Cerebellar cortex (tissue), 1 donor: Measurements from ENCODE around the gene HAVCR1.
"Not testable (repeated sequence)": the region's sequence is repeated elsewhere in the genome, so short reads cannot be mapped to it uniquely, and the experiment has no call there.

Source experiments
- DNase-seq: peaks from one replicate; pipeline ENCODE4 v3.0.0-alpha.2; 2015; ENCODE audit warnings: low spot score

HAVCR1 gene

DNA sequence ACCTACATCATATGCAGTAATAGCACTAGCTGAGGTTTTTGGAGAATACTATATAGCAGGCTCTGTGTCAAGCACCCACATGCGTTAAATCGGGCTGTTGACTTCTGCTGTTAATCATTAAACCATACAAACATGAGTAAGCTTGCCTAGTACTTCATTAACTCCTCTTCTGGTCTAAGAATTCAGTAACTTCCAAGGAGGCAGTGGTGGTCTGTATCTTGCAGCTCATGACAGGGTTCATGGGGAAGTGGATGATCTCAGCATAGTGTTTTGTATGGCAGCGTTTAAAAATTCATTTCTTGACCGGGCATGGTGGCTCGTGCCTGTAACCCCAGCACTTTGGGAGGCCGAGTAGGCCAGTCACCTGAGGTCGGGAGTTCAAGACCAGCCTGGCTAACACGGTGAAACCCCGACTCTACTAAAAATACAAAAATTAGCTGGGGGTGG, at the start of gene HAVCR1:
Gene HAVCR1 (minus strand): TSS at position 24 of the 447 bp plus-strand sequence. CDS start 1,173 bp downstream, outside the sequence.
- no peak for DNase-seq

DNA sequence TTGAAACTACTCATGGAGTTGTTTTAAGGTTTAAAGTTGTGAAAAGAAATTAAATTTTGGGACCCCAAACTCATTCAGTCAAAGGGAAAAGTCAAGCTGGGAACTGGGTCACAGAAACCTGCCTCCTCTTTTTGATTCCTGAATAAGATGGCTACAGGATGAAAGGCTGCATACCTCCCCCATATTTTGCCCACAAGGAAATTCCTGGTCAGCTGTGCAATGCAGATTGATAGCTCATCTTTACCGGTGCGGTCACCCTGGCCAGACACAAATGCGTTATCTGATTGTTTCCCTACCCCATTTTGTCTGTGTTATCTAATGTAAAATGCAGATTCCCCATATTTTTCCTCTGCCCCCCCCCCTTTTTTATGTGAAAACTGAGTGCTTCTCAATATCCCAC, 48.6 kb upstream of the HAVCR1 start:
- no peak for DNase-seq

DNA sequence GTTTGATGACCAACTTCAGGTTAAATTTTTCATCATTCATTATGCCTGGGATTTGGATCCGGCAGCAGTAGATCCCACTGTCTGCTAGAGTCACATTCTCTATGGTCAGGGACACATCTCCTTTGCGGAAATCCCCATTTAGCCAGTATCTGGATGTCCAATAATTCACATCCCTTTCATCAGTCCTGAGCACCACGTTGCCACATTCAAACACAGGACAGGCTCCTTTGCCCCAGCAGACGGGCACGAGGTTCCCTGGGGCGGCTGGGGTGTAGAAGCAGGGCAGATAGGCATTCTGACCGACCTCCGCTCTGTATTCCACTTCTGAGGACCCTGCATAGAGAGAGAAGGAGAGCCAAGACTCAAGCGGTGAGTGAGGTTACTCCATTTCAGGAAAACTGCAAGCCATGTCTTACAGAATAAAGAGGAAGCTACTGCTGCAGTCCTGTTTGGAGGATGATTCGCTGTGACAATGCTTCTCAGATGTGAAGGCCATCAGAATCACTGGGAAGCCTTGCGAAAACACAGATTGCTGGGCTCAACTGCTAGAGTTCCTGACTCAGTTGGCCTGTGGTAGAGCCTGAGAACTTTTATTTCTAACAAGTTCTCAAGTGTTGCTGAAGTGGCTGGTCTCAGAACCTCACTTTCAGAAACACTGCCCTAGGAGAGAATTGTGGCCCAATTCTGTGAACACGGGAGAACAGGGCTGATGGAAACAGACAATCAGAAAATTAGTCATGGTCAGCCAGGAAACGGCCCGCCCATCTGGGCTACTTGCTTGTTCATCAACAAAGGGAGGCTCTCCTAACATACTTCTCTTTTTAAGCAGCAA, 47.9 kb upstream of the HAVCR1 start:
- DNase-seq, result no peak

DNA sequence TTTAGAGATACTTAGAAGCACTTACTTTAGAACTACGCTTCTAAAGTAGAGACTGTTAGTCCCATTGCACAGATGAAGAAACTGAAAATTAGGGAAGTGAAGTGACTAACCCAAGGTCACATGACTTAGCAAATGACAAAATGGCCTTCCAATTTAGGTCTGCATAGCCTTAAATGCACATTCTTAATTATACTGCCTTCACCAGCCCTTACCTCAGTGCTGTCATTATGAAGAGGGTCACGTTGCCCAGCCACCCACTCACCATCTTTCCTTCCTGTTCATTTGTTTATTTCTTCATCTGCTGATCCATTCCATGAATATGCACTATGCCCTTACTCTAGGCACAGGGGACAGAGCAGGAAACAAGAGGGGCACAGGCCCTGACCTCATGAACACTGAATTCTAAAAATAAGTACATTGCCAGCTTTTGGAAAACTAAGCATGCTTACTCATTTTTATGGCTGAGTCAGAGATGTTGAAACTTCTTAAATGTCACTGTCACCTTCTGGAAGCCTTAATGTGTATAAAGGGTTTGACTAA, 41.3 kb upstream of the HAVCR1 start:
- no peak for DNase-seq

DNA sequence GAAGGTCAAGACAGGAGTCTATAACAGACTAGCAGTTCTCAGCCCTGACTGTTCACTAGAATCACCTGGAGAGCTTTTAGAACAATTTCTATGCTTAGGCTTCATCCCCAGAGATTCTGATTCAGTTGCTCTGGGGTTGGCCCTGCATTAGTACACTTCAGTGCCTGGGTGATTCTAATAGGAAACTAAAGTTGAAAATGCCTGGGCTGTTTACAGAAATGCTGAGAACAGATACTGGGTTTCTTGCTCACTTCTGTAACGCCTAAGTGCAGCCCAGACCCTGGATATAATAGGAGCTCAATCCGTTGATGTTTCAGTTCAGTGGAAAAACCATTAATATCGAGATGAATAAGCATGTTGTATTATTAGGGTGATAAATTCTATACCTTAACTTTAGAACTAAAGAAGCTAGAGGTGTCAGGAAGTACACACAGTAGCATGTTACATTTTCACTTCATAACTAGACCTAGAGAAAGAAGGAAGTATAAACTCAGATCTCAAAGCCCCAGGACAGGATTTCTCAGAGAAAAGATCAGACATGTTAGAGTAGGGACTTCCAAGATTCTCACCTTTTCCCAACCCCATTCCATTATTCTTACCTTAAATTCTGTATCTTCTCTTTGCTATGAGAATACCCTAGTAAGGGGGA, 29.6 kb upstream of the HAVCR1 start:
- DNase-seq, result no peak

DNA sequence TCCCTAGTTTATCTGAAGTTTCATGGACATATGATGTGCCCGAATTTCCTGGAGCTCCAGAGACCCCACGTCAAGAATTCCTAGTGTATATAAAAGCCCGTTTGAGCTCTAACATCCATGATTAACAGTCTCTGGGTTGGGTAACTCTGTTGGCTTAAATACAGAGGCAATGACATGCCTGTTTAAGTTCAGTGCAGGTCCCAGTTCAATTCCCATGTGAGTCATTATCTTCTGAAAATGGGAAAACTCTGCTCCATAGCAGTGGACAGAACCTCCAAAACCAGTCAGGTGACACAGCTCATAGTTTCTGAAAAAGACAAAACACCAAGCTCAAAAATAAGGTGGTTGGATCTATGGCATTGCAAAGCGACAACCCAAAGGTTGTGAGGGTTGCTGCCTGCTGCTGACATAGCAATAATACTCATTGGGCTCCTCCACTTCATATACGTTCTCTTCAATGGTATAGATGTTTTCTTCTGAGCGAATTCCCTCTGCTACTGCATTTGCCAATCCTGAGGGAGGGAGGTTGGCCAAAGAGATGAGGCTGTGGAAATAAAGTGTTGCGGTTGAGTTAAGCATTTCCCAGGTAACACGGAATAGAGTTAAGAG, 27.9 kb upstream of the HAVCR1 start:
- DNase-seq, result no peak

DNA sequence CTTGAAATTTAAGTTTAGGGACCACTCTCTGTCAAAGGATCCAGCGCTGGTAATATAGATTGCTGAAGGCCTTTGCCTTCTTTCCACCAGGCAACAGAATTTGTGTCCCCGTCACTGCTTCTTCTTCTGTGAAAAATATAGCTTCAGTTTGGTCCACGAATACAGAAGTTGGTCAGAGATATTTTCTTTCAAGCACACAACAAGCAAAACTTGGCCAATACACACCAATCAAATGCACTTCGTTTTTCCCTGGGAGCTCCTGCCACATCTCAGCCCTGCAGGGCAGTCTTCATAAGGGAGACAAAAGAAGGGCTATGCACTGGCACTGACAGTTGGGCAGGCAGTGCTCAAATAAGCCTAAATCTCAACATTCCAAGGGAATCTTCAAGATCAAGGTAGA, 27.0 kb upstream of the HAVCR1 start:
- no peak for DNase-seq

DNA sequence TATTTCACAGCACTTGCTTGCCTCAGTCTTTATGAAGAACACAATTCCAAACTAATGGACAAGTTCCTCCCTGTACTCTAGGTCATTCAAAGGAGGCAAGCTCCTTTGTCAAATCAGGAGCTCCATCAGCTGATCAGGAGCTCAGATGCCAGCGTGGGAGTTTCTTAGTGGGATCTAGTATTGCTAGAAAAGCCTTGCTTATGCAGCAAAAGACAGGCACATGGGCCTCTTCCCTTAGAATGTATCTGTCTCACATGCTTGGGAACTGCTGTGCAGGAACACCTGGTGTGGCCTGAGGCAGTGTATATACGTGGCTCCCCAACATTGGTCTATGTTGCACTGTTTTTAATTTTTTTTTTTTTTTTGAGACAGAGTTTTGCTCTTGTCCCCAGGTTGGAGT, 21.4 kb upstream of the HAVCR1 start:
- no peak for DNase-seq

DNA sequence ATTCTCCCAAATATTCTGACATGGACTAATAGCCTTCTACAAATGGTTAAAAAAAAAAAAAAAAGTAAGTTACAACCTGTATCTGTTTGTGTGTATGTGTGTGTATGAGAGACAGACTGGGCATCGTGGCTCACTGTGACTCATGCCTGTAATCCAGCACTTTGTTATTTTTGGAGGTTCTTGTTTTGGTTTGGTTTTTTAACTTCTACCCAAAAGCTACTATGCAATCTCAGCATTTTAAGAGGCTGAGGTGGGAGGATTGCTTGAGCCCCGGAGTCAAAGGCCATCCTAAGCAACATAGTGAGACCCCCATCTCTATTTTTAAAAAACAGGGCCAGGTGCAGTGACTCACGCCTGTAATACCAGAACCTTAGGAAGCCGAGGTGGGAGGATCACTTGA, 17.6 kb upstream of the HAVCR1 start:
- DNase-seq, result no peak

DNA sequence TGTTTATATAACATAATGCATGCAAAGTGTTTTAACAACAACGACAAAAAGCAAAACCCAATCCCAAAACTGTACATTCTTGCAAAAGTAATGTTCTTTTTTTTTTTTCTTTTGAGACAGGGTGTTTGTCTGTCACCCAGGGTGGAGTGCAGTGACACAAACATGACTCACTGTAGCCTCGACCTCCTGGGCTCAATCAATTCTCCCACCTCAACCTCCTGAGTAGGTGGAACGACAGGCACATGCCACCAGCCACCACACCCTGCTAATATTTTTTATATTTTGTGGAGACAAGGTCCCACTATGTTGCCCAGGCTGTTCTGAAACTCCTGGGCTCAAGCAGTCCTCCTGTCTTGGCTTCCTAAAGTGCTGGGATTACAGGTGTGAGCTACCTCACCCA, 13.6 kb upstream of the HAVCR1 start:
- no peak for DNase-seq

DNA sequence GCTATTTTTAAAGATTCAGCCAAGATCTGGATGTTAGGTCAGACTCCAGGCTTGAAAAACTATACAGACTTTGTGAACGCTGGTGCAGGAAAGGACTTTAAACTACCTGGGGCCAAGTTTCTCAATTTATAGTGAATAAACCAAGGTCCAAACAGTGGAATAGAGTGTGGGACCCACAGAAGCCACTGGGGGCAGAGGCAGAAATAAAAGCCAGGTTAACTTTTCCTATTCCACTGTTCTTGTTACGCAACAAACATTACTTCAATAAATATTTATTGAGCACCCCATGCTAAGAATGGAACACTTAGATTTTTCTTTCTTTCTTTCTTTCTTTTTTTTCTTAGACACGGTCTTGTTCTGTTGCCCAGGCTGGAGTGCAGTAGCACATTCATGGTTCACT, 11.0 kb upstream of the HAVCR1 start:
- DNase-seq, result no peak

DNA sequence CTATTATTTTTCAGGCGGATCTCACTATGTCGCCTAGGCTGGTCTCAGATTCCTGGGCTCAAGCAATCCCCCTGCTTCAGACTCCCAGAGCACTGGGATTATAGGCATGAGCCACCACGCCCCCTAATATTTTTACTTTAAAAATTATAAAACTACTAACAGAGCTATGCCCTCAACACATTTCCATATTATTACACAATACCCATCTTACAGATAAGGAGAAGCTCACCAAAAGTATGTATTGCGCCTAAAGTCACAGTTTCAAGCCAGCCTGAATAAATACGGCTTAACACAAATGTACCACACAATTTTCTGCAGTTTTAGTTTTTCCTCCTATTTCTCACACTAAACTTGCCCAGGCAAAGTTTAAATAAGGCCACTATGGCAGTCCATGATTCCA, 9.9 kb upstream of the HAVCR1 start:
- no peak for DNase-seq

DNA sequence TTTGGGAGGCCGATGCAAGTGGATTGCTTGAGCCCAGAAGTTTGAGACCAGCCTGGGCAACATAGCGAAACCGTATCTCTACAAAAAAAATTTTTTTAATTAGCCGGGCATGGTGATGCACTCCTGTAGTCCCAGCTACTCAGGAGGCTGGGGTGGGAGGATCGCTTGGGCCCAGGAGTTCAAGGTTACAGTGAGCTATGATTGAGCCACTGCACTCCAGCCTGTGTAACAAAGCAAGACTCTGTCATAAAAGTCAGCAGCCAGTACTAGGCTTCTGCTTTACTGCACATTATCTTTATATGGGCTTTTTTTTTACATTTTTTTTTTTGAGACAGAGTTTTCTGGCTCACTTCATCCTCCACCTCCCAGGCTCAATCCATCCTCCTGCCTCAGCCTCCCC, 9.4 kb upstream of the HAVCR1 start:
- no peak for DNase-seq

DNA sequence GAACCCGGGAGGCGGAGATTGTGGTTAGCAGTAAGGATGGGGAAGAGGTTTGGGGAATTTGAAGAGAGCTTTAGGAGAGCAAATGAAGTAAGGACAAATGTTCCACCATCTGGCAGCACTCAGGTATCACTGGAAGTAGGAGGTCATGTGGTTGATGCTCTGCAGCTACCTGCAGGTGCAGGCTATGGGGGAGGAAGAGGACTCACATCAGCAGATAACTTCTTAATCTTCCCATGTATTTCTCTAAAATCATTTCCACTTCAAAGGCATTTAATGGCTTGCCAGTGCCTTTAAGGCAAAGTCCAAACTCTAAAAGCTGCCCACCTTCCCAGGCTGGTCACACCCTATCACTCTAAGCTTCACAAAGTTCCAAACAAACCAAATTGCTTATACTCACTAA, 8.1 kb upstream of the HAVCR1 start:
- no peak for DNase-seq

DNA sequence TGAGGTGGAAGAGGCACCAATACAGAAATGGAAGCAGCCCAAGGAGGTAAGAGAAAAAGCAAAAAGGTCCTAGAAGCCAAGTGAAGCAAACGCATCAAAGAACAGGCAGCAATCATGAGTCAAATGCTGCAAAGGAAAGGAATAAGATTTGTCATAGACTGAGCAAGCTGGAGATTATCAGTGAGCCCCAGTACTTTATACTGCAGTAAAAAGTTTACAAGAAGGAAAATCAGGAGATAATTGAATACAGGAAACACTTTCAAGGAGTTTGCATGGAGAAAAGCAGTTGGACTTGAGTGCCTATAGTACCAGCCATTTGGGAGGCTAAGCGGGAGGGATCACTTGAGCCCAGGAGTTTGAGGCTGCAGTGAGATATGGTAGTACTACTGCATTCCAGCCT, 7.2 kb upstream of the HAVCR1 start:
- DNase-seq, result no peak

DNA sequence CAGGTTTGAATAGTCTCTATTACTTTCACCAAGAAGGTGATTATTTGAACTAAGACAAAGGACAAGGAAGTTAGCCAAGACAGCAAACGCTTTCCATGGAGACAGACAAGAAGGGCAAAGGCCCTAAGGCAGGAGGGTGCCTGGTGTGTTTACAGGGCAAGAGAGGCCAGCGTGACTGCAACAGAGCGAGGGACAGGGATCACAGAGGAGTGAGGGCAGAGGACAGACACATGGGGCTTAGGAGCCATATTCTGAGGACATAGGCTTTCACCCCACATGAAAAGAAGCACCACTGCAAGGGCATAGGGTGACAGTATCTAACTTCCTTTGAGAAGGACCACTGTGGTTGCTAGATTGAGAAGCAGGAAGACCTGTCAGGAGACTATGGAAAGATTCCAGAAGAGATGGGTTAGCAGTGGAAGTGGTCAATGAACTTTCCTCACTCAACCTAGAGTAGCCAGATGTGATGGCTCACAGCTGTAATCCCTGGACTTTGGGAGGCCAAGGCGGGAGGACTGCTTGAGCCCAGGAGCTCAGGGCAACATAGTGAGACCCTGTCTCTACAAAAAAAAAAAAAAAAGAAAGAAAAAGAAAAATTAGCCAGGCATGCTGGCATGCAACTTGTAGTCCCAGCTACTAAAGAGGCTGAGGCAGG, 5.0 kb upstream of the HAVCR1 start:
- DNase-seq, result no peak

DNA sequence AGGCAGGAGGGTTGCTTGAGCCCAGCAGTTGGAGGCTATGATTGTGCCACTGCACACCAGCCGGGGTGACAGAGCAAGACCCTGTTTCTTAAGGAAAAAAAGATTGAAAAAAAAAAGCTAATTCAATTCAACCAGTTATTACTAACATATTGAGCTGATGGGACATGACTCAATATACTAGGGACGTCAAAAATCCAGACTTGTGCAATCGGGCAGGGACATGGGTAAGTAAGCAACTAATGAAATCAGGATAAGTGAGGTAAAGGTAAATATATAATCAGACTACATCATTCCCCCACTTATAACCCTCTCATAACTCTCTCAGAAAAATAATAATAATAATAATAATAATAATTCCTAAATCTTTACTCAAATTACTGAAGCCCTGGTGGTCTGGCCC, 975 bp upstream of the HAVCR1 start:
- DNase-seq, result no peak

DNA sequence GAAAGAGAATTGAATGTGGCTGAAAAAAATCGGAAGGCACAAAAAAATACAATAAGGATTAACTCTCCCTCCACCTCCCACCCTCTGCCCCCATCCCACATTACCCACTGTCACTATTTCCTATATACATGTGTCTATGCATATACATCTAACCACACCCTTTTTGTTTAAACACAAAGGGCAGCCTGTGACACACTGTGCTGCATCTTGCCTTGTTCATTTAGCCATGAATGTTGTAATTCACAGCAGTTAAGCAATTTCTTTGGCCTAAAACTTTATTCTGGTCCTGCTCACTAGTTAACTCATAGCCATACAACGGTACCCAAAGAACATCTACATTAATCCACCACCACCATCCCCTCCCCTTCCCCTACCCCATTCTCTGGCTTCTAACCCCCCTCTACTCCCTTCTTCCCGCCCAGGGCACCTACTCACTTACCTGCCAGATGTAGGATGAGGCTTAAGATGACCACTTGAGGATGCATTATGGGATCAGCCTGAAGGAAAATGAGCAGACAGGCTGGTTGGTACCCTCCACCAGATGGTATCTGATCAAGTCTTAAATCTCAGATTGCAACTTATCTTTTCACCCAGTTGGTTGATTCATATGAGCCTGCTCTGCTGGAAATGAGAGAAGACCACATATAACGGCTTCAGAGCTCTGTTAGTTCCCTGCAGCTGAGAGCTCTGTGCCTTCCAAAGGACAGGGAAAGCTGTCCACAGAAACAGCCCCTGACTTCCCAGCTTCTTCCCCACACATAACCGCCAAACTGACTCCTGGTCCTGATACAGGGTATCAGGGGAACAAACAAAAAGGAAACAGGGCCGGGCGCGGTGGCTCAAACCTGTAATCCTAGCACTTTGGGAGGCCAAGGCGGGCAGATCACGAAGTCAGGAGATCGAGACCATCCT, 1.2 kb downstream of the HAVCR1 start:
- DNase-seq, result no peak

DNA sequence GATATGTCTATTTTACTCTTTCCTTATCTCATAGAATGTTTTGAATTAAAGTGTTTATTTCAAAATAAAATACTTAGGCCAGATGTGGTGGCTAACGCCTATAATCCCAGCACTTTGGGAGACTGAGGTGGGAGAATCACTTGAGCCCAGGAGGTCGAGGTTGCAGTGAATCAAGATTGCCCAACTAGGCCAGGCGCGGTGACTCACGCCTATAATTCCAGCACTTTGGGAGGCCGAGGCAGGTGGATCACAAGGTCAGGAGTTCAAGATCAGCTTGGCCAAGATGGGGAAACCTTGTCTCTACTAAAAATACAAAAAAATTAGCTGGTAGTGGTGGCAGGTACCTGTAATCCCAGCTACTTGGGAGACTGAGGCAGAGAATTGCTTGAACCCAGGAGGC, 2.1 kb downstream of the HAVCR1 start:
- not testable (repeated sequence) for DNase-seq

DNA sequence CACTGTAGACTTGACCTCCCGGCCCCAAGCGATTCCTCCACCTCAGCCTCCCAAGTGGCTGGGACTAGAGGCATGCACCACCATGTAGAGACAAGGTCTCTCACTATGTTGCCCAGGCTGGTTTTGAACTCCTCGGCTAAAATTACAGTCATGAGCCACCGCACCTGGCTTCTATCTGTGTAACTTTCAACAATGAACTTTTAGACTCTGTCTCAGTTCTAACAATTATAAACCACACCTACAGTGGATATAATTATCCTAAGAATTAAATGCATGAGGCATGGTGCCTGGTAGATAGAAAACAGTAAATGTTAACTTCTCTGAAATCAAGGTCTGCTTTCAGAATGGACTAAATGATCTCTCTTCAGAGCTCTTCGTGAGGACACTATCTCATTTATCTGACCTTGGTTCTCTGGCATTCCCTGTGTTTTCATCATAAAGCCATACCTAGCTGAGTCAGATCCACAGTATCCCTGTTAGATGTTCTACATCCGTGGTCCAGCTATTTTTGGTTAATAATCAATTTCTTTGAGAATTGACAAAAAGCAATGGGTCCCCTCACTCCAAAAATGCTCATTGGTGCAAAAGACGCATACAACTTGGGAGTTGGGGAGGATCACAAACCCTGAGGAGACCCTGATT, 7.2 kb downstream of the HAVCR1 start:
- DNase-seq, result no peak

DNA sequence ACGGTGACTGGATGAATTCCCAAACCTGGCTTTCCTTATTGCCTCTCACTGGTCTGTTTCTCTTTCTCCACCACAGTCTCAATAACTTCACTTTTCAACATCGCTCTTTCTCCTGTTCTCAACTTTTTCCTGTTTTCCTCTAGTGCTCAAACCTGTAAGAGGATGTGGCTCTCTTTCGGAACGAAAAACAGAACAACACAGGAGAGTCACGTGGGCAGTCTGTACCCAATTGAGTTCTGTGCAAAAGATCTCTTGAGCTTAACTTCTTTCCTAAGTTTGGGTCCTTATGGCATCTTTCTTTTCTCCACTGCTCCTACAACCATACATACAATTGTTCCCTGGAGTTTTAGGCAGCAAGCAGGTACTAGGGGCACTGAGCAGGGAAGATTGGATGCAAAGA, 8.9 kb downstream of the HAVCR1 start:
- DNase-seq, result no peak
